Measurements from ENCODE around the gene DBP. TPM values are rescaled to one million over a fixed set of nuclear protein-coding genes. Genes with fewer than 3 reads are reported as not detected.
A peak's percentile ranks its signal among the peaks of the same experiment; 100 is the strongest.

Gene DBP
- polyA plus RNA-seq, 3 donors: 12.8 to 22.3 (median 17.5) TPM

GRCh38 chr19:48619692-48620585, 17.2 kb downstream of the DBP start:
- Histone ChIP-seq H3K79me2 (ENCODE audit: insufficient read depth, low read length) (peaks cover 61% of the 10 kb centered on the region), H3K4me2 (replicated peaks; ENCODE audit: extremely low read depth, low read length, poor library complexity, severe bottlenecking) (peak overlapping the region; percentile 96), H2AFZ (ENCODE audit: insufficient read depth, low read depth, low read length, poor library complexity, severe bottlenecking) (peak overlapping the region; percentile 86), H4K20me1 (ENCODE audit: insufficient read depth, low read length) (peaks cover 42% of the 10 kb centered on the region), H3K4me3 (replicated peaks in 1 of 3; ENCODE audit: low read depth in 2 of 3, low read length in 3 of 3) (peak overlapping the region; percentile 93 to 99 (median 96)), H3K36me3 (replicated peaks in 1 of 2; ENCODE audit: control insufficient read depth in 1 of 2, insufficient read depth in 2 of 2, low read length in 2 of 2) (peaks cover 29% of the 10 kb centered on the region in 2 donors), H3K9me3 (replicated peaks in 1 of 2; ENCODE audit: control insufficient read depth in 1 of 2, insufficient read depth in 1 of 2, low read length in 2 of 2) (no peaks in the 10 kb centered on the region), H3K9ac (ENCODE audit: insufficient read depth, low read length, poor library complexity, severe bottlenecking) (peak overlapping the region; percentile 93), H3K27me3 (ENCODE audit: control insufficient read depth in 2 of 2, insufficient read depth in 2 of 2, low read length in 2 of 2) (no peaks in the 10 kb centered on the region), H3K27ac (ENCODE audit: low read depth in 1 of 2, low read length in 2 of 2) (peak overlapping the region; percentile 82 to 93), H3K4me1 (ENCODE audit: control insufficient read depth in 1 of 2, insufficient read depth in 2 of 2, low read length in 2 of 2) (peaks cover 71 to 77% of the 10 kb centered on the region in 2 donors)
- Mint-ChIP-seq H3K9me3 (peaks cover 0 to 3% (median 0%) of the 10 kb centered on the region in 7 donors), H3K27me3 (ENCODE audit: low read depth in 3 of 3) (no peaks in the 10 kb centered on the region), H3K36me3 (peaks cover 27 to 33% of the 10 kb centered on the region in 2 donors), H3K27ac (peak overlapping the region; percentile 95 to 99 (median 98)), H3K4me1 (peaks cover 64% of the 10 kb centered on the region), H3K4me3 (peak overlapping the region; percentile 92 to 94)
- intact Hi-C loops (cut with micrococcal nuclease): loop anchor here (2.0 kb wide), 1 partner anchor 15 kb away; no protein-coding TSS in a partner anchor
- DNase-seq: peak in 1 of 3 donors; percentile 52
- TF ChIP-seq CTCF (IDR thresholded peaks at IDR 0.05): no peak
- 57% methylated on average over 3 of the region's 6 CpGs for WGBS (ENCODE audit: insufficient coverage)

GRCh38 chr19:48618916-48619691, 18.1 kb downstream of the DBP start, which contains the start of the genes RPL18 and SPHK2:
Gene RPL18 (minus strand): TSS chr19:48619178. CDS start chr19:48619143, 35 bp downstream.
Gene SPHK2 (plus strand): TSS chr19:48619506. CDS start chr19:48620515, 1,009 bp downstream.
- no peaks in the 10 kb centered on the region for H3K27me3 Mint-ChIP-seq (ENCODE audit: low read depth in 3 of 3)
- Histone ChIP-seq H3K9me3 (replicated peaks in 1 of 2; ENCODE audit: control insufficient read depth in 1 of 2, insufficient read depth in 1 of 2, low read length in 2 of 2) (no peaks in the 10 kb centered on the region), H3K36me3 (replicated peaks in 1 of 2; ENCODE audit: control insufficient read depth in 1 of 2, insufficient read depth in 2 of 2, low read length in 2 of 2) (peaks cover 30 to 31% of the 10 kb centered on the region in 2 donors), H3K4me1 (ENCODE audit: control insufficient read depth in 1 of 2, insufficient read depth in 2 of 2, low read length in 2 of 2) (peaks cover 63 to 70% of the 10 kb centered on the region in 2 donors), H3K27ac (ENCODE audit: low read depth in 1 of 2, low read length in 2 of 2) (peak within 1 kb of the TSS; percentile 82 to 93), H3K9ac (ENCODE audit: insufficient read depth, low read length, poor library complexity, severe bottlenecking) (peak within 1 kb of the TSS; percentile 93), H3K4me2 (replicated peaks; ENCODE audit: extremely low read depth, low read length, poor library complexity, severe bottlenecking) (peak within 1 kb of the TSS; percentile 96), H3K4me3 (replicated peaks in 1 of 3; ENCODE audit: low read depth in 2 of 3, low read length in 3 of 3) (peak within 1 kb of the TSS; percentile 93 to 99 (median 96)), H4K20me1 (ENCODE audit: insufficient read depth, low read length) (peaks cover 41% of the 10 kb centered on the region), H2AFZ (ENCODE audit: insufficient read depth, low read depth, low read length, poor library complexity, severe bottlenecking) (peak within 1 kb of the TSS; percentile 86), H3K27me3 (ENCODE audit: control insufficient read depth in 2 of 2, insufficient read depth in 2 of 2, low read length in 2 of 2) (no peaks in the 10 kb centered on the region), H3K79me2 (ENCODE audit: insufficient read depth, low read length) (peaks cover 54% of the 10 kb centered on the region)
- peak; percentile 97 to 99 (median 98) for DNase-seq
- under 1% methylated on average over 69 of the region's 69 CpGs for WGBS (ENCODE audit: insufficient coverage)
- H3K9me3 Mint-ChIP-seq: peaks cover 0 to 3% (median 0%) of the 10 kb centered on the region in 7 donors
- H3K36me3 Mint-ChIP-seq: peaks cover 27 to 36% of the 10 kb centered on the region in 2 donors
- intact Hi-C loops (cut with micrococcal nuclease): loop anchor here (2.0 kb wide), 1 partner anchor 16 kb away; no protein-coding TSS in a partner anchor
- TF ChIP-seq CTCF (IDR thresholded peaks at IDR 0.05): no peak
- peak within 1 kb of the TSS; percentile 95 to 99 (median 98) for H3K27ac Mint-ChIP-seq
- H3K4me1 Mint-ChIP-seq: peaks cover 57% of the 10 kb centered on the region
- peak within 1 kb of the TSS; percentile 94 to 97 for H3K4me3 Mint-ChIP-seq

Data from CD14-positive monocyte (primary cell).